ENCODE results near the gene TBC1D10A. TPM values are rescaled to one million over a fixed set of nuclear protein-coding genes. Genes with fewer than 3 reads are reported as not detected.
A peak's percentile ranks its signal among the peaks of the same experiment; 100 is the strongest.

The TBC1D10A gene
- total RNA-seq = 17.9 and 18.2 TPM in 2 replicates

GRCh38 chr22:30326706-30327362 is at the start of gene TBC1D10A:
Gene TBC1D10A, minus strand, starts transcription at chr22:30326941. Its CDS starts 60 bp downstream, at chr22:30326881.
- DNase-seq (ENCODE audit: extremely low read depth, low read depth, low spot score) = no peak

- DNase-seq (ENCODE audit: extremely low read depth, low read depth, low spot score) = no peak
Measured at GRCh38 chr22:30375312-30375849, 48.6 kb upstream of the TBC1D10A start.

DNA sequence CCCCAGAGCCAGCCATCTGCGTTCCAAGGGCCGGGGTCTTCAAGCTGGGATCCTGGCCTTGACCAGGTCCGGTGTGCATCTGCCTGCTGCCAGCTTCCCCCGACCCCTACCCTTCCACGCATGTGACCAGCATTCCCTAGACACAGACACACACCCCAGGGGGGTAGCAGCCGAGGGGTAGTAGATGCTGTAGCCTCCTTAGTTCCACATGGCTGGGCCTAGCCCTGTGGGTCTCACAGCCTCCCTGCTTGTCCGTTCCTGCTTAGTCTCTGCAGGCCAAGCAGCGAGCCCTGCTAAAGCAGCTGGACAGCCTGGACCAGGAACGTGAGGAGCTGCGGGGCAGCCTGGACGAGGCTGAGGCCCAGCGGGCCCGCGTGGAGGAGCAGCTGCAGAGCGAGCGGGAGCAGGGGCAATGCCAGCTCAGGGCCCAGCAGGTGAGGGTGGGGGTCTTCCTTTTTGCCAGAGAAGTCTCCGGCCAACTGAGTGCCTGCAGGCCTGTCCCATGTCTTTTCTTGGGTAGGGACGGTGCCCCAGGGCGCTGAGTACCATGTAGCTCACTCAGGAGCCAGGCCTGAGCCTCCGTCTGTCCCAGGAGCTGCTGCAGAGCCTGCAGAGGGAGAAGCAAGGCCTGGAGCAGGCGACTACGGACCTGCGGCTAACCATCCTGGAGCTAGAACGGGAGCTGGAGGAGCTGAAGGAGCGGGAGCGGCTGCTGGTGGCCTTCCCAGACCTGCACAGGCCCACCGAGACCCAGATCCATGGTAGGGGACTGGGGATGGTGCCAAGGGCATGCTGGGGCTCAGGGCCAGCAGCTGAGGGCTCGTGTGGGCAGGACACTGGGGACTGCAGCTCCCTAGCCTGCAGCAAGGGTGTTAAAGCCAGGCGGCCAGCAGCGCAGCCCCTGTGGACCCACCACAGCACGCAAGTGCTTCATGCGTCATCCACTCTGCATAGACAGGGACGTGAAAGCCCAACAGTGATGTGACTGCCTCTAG is 46.9 kb upstream of the TBC1D10A start:
- no peak for DNase-seq (ENCODE audit: extremely low read depth, low read depth, low spot score)

GRCh38 chr22:30372915-30373314 is 46.2 kb upstream of the TBC1D10A start:
- DNase-seq (ENCODE audit: extremely low read depth, low read depth, low spot score) = no peak

DNA sequence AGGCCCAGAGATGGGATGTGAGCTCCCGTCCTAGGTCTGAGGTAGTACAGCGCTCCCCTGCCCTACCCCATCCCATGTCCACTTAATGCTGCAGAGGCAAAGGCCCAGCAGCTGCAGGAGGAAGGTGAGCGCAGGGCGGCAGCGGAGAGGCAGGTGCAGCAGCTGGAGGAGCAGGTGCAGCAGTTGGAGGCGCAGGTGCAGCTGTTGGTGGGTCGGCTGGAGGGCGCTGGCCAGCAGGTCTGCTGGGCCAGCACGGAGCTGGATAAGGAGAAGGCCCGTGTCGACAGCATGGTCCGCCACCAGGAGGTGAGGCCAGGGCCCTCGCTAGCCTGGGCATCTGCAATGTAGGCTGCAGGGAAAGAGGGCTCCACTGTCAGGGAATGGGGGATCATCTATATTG is 45.2 kb upstream of the TBC1D10A start:
- no peak for DNase-seq (ENCODE audit: extremely low read depth, low read depth, low spot score)

DNA sequence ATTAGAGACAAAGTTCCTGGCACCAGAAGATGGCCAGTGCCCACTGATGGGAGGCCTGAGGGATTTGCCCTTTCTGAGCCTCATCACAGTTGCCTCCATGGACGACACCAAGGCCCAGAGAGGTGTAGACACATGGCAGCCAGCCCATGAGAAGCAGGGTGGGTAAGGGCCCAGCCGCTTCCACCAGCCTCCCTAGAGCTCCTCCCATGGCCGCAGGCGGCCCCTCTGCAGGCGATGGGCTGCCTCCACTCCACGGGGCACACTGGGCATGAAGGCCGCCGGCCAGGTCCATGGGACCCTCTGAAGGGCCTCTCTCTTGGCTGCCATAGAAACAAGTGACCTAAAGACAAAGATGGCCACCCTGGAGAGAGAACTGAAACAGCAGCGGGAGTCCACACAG is 44.6 kb upstream of the TBC1D10A start:
- DNase-seq (ENCODE audit: extremely low read depth, low read depth, low spot score) = no peak

GRCh38 chr22:30370641-30371230 is 44.0 kb upstream of the TBC1D10A start:
- DNase-seq (ENCODE audit: extremely low read depth, low read depth, low spot score) = no peak

DNA sequence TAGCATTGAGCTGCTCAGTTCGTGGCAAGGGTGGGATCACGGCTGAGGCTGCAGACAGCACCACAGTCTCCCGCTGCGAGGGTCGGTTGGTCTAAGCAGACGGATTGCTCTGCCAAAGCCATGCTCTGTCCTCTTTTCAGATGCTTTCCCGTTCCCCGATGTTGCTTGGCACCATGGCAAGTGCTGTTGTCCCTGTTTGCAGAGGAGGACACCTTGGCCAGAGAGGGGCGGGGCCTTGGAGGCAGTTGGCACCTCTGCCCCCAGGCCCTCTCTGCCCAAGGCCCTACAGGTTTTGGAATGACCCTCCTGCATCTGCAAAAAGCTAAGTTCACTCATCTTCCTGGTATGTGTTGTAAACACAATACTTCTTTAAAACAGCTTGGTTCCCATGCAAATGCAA is 41.7 kb upstream of the TBC1D10A start:
- DNase-seq (ENCODE audit: extremely low read depth, low read depth, low spot score) = no peak

DNA sequence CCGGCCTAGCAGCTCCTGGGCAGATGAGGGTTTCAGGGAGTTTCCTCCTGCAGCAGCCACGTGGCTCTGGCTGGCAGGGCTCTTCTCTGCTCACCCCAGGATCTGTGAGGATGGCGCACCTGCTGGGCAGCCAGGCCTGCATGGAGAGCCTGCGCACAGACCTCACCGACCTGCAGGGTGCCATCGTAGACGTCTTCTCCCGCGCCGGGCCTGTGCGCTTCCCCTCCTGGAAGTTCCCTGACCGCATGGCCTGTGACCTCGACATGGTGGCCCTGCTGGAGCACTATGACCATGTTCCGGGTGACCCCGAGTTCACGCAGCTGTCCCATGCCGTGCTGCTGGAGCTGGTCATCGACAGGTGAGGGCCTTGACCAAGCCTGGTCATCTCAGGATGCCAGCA is 39.1 kb upstream of the TBC1D10A start:
- DNase-seq (ENCODE audit: extremely low read depth, low read depth, low spot score) = no peak

DNA sequence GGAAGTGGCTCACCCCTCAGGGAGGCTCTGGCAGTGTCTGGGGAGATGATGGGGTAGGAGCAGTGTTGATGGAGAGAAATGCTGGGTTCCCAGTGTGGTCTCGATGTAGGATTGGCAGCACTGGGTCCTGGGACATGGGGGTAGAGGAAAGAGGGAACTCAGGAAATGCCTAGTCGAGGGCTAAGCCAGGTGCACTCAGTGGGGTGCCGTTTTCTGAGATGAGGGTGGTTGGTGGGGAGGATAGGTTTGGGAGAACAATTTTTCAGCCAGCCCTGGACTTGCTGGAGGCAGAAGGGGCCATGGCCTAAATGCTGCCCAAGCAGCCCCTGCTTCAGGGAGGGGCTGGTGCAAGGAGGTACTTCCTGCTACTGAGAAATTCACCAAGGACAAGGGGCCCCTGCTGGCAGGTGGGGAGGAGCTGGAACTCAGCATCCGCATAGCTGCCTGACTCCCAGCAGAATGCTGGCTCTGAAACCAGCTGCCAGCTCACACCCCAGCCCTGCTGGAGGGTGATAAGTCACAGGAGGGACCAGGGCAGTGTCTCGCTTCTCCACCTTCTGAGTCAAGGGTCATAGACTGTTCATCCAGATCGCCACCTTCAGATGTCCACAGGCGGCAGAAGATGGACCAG is 36.0 kb upstream of the TBC1D10A start:
- no peak for DNase-seq (ENCODE audit: extremely low read depth, low read depth, low spot score)

DNA sequence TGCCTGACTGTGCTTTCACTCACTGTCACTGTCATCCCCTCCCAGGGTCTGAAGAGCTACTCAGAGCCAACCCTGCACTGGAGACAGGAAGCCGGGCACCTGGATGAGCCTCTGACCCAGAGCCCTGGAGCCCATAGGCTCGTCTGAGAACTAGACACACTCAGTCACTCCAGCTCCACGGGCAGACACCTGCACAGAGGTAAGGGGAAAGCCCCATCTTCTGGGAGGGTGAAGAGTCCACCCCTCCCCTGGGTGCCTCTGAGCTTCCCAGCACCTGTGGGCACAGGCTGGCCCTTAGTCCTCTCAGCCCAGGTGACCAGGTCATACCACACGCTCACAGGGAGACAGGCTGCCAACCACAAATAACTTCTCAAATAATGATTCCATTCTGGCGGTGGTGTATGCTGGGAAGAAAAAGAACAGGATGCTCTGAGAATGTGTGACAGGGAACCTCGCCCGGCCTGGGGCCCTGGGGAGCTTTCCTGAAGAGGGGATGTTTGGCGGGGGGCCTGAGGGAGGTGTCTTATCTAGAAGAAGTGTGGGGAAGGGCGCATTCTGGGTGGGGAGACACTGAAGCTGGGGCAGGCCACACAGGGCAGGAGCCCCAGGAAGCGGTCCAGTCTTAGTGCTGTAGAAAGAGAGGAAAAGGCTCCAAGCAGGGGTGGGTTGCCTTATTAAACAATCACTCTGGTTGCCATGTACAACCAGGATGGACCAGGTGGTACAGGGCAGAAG is 35.3 kb upstream of the TBC1D10A start:
- DNase-seq (ENCODE audit: extremely low read depth, low read depth, low spot score) = no peak

- DNase-seq (ENCODE audit: extremely low read depth, low read depth, low spot score) = no peak
Measured at GRCh38 chr22:30358541-30358940, 31.8 kb upstream of the TBC1D10A start.

DNA sequence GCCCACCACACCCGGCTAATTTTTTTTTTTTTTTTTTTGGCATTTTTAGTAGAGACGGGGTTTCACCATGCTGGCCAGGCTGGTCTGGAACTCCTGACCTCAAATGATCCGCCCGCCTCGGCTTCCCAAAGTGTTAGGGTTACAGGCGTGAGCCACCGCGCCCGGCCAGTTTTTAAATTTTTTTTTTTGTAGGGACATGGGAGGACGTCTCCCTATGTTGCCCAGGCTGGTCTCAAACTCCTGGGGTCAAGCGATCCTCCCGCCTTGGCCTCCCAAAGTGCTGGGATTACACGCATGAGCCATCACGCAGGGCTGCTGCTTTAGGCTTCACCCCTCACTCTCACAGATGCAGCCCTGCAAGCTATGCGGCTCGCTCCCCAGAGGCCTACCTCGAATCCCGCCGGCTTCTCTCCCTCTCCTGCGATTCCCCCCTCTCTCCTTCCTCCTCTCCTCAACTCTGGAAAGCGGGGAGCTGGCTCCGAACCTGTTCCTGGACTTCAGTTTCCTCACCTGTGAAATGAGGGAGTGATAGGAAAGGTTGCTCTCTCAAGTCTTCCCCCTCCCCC is 31.0 kb upstream of the TBC1D10A start:
- DNase-seq (ENCODE audit: extremely low read depth, low read depth, low spot score) = no peak

GRCh38 chr22:30357236-30357570 is 30.5 kb upstream of the TBC1D10A start:
- peak; percentile 10 for DNase-seq (ENCODE audit: extremely low read depth, low read depth, low spot score)

GRCh38 chr22:30356449-30357235 is 29.9 kb upstream of the TBC1D10A start, which contains the start of the genes CCDC157 and SF3A1:
Gene CCDC157, plus strand, starts transcription at chr22:30357007. Its CDS starts 8,994 bp downstream, at chr22:30366001.
Gene SF3A1, minus strand, starts transcription at chr22:30356894. Its CDS starts 102 bp downstream, at chr22:30356792.
- DNase-seq (ENCODE audit: extremely low read depth, low read depth, low spot score) = peak; percentile 73

- DNase-seq (ENCODE audit: extremely low read depth, low read depth, low spot score) = no peak
Measured at GRCh38 chr22:30354644-30355043, 27.9 kb upstream of the TBC1D10A start.

DNA sequence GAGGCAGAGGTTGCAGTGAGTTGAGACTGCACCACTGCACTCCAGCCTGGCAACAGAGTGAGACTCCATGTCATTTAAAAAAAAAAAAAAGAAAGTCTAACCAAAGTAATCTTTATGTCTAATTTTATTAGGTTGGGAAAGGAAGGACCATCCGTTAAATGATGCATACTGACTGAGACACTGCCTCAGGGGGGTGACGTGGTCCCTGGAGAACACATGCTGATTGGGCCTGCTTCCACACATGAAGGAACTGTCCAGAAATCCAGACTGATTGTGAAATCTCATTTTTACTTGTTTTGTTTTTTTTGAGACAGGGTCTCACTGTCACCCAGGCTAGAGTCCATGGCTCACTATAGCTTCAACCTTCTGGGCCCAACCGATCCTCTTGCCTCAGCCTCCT is 24.5 kb upstream of the TBC1D10A start:
- DNase-seq (ENCODE audit: extremely low read depth, low read depth, low spot score) = no peak

- no peak for DNase-seq (ENCODE audit: extremely low read depth, low read depth, low spot score)
Measured at GRCh38 chr22:30348809-30349208, 22.1 kb upstream of the TBC1D10A start.

GRCh38 chr22:30348404-30348803 is 21.7 kb upstream of the TBC1D10A start:
- DNase-seq (ENCODE audit: extremely low read depth, low read depth, low spot score) = no peak
